GM21576 (cell line): ENCODE data around the gene PNPLA3.

ENCODE experiments used
- ATAC-seq: cut with Tn5 transposase; IDR thresholded peaks from one replicate; pipeline ENCODE4 v1.9.1; 2021; ENCODE audit warnings: mild to moderate bottlenecking, moderate library complexity; ENCODE audit not compliant: unreplicated experiment

PNPLA3 gene

GRCh38 chr22:43988116-43988820 lies 64.7 kb downstream of the PNPLA3 start:
- ATAC-seq, result no peak

- no peak for ATAC-seq
Observed at GRCh38 chr22:43988960-43989359, 65.4 kb downstream of the PNPLA3 start.

DNA sequence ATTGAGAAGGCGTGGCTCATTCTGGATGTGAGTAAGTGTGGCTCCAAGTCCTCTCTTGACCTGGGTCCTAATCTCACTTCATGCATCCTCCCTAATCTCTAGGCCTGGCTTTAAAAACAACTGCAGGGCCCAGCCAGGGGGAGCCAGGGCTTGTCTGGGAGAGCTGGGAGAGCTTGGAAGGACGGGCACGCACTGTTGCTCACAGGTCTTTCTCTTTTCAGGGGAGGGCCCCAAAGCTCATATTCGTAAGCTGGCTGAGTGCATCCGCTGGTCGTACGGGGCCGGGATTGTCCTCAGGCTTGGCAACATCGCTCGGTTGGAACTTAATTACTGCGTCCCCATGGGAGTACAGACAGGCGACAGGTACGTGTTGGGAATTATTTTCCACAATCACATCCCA lies 66.4 kb downstream of the PNPLA3 start:
- no peak for ATAC-seq

GRCh38 chr22:43991316-43992020 lies 67.9 kb downstream of the PNPLA3 start:
- ATAC-seq, result no peak

- ATAC-seq, result no peak
Observed at GRCh38 chr22:43992331-43992821, 68.8 kb downstream of the PNPLA3 start.

DNA sequence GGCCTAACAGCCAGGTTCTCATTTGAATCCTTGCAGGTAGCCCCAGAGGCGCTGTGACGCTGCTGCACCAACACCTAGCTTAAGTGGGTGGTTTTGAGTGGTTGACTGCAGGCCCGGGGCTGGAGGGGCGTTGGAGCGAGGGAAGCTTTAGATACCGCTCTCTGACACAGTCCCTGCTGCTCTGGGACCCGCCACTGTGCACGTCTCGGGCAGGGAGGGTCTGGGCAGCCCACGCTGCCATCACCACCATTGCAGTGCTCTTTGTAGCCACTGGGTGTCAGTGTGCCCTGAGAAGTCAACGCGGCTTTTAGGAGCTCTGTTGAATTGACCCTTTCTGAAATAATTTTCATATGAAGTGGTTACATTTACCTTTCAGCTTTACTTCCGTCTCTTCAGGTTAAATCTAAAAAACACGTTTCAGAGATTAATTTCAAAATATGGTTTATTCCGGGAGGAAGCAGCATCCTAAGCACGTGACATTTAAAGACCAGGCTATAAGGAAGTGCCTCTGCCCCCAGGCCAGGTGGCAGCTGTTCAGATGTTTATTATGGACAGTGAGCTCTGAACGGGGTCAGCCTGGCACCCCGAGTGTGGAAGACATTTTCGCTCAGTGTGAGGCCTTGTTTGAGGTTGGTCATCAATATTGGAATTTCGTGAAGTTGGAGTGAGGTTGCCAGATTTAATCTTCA lies 69.6 kb downstream of the PNPLA3 start:
- peak; percentile 48 for ATAC-seq

DNA sequence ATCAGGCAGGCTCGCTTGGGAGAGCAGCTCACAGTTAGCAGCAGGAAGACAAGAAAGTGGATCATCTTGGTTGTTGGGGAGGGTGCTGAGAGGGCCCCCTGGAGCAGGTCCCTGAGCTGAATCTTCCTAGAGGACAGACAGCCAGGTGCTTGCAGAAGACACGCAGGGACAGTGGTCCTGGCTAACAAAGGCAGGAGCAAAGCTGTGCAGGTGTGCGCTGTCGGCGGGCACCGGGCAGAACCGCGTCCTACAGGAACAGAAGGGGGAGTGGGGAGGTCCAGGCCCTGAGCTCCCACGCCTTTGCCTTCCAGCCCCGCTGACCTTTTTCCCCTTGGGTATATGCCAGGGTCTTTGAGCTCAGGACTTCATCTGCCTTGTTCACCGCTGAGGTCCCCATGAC lies 70.4 kb downstream of the PNPLA3 start:
- no peak for ATAC-seq

DNA sequence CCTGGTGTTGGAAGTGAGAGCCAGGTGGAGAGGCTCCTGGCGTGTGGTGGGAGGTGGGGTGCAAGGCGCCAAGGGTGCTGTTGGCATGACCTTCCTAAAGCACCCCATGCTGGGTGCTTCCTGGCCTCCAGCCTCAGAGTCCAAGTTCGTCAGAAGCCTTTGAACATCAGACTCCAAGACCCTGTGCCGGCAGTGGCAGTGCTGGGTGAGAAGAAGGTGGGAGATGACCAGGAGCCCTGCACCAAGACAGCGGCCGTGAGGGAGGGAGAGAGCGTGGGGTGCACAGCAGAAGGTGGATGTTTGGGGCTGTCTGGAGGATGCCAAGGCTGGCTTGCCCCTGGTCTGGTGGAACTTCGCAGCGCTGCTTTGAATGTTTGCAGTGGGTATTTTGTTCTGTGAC lies 70.8 kb downstream of the PNPLA3 start:
- no peak for ATAC-seq

DNA sequence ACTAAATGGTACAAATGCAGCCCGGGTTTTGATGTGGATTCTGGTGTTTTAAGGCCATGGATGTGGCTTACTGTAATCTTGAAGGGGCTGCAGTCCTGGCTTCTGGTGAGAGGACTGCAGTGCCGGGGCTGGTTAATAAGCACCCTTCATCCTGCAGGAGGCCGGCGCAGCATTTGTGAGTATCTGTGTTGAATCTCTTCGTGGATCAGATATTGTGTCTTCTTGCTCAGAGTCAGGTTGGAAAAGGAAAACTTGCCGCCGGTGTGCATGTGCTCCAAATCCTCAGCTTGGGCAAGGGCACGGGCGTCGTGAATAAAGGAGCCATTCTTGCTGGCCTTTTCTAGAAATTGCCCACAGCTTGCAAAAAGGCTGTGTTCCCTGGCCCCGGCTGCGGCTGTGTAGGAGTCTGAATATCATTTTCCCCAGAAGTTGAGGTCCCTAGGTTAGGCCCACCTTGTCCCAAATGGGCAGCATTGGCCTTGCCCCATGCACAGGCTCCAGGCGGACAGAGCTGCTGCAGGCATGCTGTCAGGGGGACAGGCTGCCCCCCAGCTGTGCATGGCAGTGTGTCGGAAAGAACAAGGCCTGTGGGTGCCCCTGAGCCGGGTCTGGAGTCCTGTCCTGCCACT lies 71.6 kb downstream of the PNPLA3 start:
- ATAC-seq, result no peak

GRCh38 chr22:43995798-43996169 lies 72.2 kb downstream of the PNPLA3 start:
- no peak for ATAC-seq

GRCh38 chr22:43996170-43996980 lies 72.8 kb downstream of the PNPLA3 start:
- ATAC-seq, result no peak

DNA sequence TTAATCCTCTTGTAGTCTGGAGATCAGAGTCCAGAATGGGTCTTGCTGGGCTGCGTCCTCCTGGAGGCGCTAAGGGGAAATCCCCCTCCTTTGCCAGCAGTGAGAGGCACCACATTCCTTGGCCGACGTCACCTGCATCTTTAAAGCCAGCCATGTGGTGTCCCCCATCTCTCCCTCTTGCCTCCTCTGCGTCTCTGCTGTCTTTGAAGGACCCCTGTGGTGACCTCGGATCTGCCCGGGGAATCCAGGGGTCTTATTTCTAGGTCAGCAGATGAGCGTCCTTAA lies 73.3 kb downstream of the PNPLA3 start:
- ATAC-seq, result no peak
